Measurements from ENCODE around the gene G6PC1.

DNA sequence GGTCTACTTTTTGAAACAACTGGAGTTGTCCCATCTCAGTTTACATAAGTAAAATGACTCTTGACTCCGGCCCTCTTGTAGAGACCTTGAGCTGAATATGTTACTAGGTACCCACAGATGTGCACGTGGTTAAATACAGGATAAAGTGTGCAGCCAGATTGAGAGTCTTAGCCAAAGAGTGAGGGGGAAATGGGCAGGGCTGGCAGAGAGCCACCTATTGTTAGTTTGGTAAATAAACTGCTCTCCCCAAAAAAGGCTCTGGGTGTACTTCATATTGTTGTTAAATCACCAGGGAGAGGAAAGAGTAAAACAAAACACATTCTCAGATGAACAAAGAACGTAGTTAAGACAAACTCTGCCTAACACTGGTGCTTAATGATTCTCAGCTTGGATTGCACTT lies 20.3 kb downstream of the G6PC1 start:
- TF ChIP-seq, protein P1, sequence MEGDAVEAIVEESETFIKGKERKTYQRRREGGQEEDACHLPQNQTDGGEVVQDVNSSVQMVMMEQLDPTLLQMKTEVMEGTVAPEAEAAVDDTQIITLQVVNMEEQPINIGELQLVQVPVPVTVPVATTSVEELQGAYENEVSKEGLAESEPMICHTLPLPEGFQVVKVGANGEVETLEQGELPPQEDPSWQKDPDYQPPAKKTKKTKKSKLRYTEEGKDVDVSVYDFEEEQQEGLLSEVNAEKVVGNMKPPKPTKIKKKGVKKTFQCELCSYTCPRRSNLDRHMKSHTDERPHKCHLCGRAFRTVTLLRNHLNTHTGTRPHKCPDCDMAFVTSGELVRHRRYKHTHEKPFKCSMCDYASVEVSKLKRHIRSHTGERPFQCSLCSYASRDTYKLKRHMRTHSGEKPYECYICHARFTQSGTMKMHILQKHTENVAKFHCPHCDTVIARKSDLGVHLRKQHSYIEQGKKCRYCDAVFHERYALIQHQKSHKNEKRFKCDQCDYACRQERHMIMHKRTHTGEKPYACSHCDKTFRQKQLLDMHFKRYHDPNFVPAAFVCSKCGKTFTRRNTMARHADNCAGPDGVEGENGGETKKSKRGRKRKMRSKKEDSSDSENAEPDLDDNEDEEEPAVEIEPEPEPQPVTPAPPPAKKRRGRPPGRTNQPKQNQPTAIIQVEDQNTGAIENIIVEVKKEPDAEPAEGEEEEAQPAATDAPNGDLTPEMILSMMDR (IDR thresholded peaks at IDR 0.05), result no peak
- TF ChIP-seq POLR2A (IDR thresholded peaks at IDR 0.05), result no peak
